ENCODE measurements around the gene ATG5. TPM values are rescaled to one million over a fixed set of nuclear protein-coding genes. Genes with fewer than 3 reads are reported as not detected.
A peak's percentile ranks its signal among the peaks of the same experiment; 100 is the strongest.

ATG5 gene
- total RNA-seq, 1 experiment from 2014 or later: 35.1 TPM

DNA sequence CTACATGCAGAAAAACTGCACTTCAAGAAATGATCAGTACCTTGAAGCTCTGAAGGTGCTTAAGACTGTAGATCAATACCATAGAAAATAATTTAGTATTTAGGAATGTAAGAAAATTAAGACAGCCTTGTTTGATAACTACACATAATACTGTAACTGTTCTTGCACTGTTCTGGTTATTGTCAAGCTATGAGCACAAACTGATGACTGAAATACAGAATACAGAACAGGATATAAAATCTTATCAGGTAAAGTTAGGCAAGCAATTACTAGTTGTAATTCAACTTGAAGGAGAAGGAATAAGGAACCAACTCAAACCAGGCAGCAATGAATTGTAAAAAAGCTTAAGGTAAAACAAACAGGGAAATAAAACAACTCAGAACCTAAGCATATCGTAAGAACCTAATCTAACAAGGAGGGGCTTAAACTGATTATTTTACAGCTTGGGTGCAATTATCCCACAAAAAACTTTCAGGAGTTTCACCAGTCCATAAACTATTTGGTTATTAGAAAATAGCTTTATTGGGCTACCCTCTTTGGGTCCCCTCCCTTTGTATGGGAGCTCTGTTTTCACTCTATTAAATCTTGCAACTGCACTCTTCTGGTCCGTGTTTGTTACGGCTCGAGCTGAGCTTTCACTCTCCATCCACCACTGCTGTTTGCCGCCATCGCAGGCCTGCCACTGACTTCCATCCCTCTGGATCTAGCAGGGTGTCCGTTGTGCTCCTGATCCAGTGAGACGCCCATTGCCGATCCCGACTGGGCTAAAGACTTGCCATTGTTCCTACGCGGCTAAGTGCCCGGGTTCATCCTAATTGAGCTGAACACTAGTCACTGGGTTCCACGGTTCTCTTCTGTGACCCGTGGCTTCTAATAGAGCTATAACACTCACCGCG is 97.7 kb downstream of the ATG5 start:
- intact Hi-C loops (cut with micrococcal nuclease; ENCODE audit: unreplicated experiment): loop anchor here (10.0 kb wide), 1 partner anchor 793 kb away; no protein-coding TSS in a partner anchor
- Mint-ChIP-seq H3K27me3 (ENCODE audit: unreplicated experiment) (no peaks in the 10 kb centered on the region), H3K4me1 (ENCODE audit: low read depth, unreplicated experiment) (peaks cover 13% of the 10 kb centered on the region), H3K9me3 (ENCODE audit: low read depth, unreplicated experiment) (no peaks in the 10 kb centered on the region), H3K4me3 (ENCODE audit: low read depth, unreplicated experiment) (no peak overlapping the region), H3K27ac (ENCODE audit: unreplicated experiment) (no peak overlapping the region), H3K36me3 (ENCODE audit: insufficient read depth, unreplicated experiment) (no peaks in the 10 kb centered on the region)
- DNase-seq: no peak
- TF ChIP-seq, protein P1, sequence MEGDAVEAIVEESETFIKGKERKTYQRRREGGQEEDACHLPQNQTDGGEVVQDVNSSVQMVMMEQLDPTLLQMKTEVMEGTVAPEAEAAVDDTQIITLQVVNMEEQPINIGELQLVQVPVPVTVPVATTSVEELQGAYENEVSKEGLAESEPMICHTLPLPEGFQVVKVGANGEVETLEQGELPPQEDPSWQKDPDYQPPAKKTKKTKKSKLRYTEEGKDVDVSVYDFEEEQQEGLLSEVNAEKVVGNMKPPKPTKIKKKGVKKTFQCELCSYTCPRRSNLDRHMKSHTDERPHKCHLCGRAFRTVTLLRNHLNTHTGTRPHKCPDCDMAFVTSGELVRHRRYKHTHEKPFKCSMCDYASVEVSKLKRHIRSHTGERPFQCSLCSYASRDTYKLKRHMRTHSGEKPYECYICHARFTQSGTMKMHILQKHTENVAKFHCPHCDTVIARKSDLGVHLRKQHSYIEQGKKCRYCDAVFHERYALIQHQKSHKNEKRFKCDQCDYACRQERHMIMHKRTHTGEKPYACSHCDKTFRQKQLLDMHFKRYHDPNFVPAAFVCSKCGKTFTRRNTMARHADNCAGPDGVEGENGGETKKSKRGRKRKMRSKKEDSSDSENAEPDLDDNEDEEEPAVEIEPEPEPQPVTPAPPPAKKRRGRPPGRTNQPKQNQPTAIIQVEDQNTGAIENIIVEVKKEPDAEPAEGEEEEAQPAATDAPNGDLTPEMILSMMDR (IDR thresholded peaks at IDR 0.05; ENCODE audit: unreplicated experiment): no peak
- CTCF ChIA-PET: no interaction called here
- no TSS peak for BruUV-seq (replicated peaks)

GRCh38 chr6:106226676-106227075 is 98.9 kb downstream of the ATG5 start:
- TF ChIP-seq, protein P1 (IDR thresholded peaks at IDR 0.05; ENCODE audit: unreplicated experiment): no peak
- no peak overlapping the region for H3K4me3 Mint-ChIP-seq (ENCODE audit: low read depth, unreplicated experiment)
- H3K27me3 Mint-ChIP-seq (ENCODE audit: unreplicated experiment): no peaks in the 10 kb centered on the region
- no TSS peak for BruUV-seq (replicated peaks)
- no peaks in the 10 kb centered on the region for H3K36me3 Mint-ChIP-seq (ENCODE audit: insufficient read depth, unreplicated experiment)
- CTCF ChIA-PET: no interaction called here
- peaks cover 13% of the 10 kb centered on the region for H3K4me1 Mint-ChIP-seq (ENCODE audit: low read depth, unreplicated experiment)
- H3K9me3 Mint-ChIP-seq (ENCODE audit: low read depth, unreplicated experiment): no peaks in the 10 kb centered on the region
- no peak overlapping the region for H3K27ac Mint-ChIP-seq (ENCODE audit: unreplicated experiment)
- intact Hi-C loops (cut with micrococcal nuclease; ENCODE audit: unreplicated experiment): loop anchor here (10.0 kb wide), 1 partner anchor 792 kb away; no protein-coding TSS in a partner anchor
- no peak for DNase-seq

DNA sequence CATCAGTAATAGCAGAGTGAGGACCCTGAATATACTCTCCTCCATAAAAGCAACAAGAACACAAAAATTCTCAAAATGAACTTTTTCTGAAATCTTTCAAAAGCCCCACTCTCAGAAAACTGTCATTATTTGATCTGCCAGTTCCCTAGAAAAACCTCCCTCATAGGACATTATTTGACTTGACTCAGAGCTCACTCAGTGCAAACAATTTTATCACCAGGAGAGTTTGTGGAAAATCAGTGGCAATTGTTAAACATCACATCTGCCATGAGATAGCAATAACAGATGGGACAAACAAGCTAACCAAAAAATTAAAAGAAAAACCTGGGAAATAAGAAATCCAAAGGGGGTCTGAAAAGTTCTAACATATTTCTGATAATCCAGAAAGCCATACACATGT is 100.0 kb downstream of the ATG5 start:
- Mint-ChIP-seq H3K4me1 (ENCODE audit: low read depth, unreplicated experiment) (peaks cover 13% of the 10 kb centered on the region), H3K36me3 (ENCODE audit: insufficient read depth, unreplicated experiment) (no peaks in the 10 kb centered on the region), H3K27me3 (ENCODE audit: unreplicated experiment) (no peaks in the 10 kb centered on the region), H3K27ac (ENCODE audit: unreplicated experiment) (no peak overlapping the region), H3K4me3 (ENCODE audit: low read depth, unreplicated experiment) (no peak overlapping the region), H3K9me3 (ENCODE audit: low read depth, unreplicated experiment) (no peaks in the 10 kb centered on the region)
- CTCF ChIA-PET: no interaction called here
- intact Hi-C loops (cut with micrococcal nuclease; ENCODE audit: unreplicated experiment): loop anchor here (10.0 kb wide), 1 partner anchor 791 kb away; no protein-coding TSS in a partner anchor
- TF ChIP-seq, protein P1 (IDR thresholded peaks at IDR 0.05; ENCODE audit: unreplicated experiment): no peak
- no TSS peak for BruUV-seq (replicated peaks)
- no peak for DNase-seq

GRCh38 chr6:106223300-106223930 is 102.1 kb downstream of the ATG5 start:
- Mint-ChIP-seq H3K27me3 (ENCODE audit: unreplicated experiment) (no peaks in the 10 kb centered on the region), H3K9me3 (ENCODE audit: low read depth, unreplicated experiment) (no peaks in the 10 kb centered on the region), H3K4me1 (ENCODE audit: low read depth, unreplicated experiment) (peaks cover 13% of the 10 kb centered on the region), H3K27ac (ENCODE audit: unreplicated experiment) (no peak overlapping the region), H3K4me3 (ENCODE audit: low read depth, unreplicated experiment) (no peak overlapping the region), H3K36me3 (ENCODE audit: insufficient read depth, unreplicated experiment) (no peaks in the 10 kb centered on the region)
- CTCF ChIA-PET: interaction anchor here (0.6 to 2.8 kb wide), 8 partner anchors 29 to 792 kb away, joined by 3 to 12 read pairs (median 4); no protein-coding TSS in a partner anchor
- DNase-seq: peak; percentile 70
- TF ChIP-seq, protein P1 (IDR thresholded peaks at IDR 0.05; ENCODE audit: unreplicated experiment): peak; percentile 61
- no TSS peak for BruUV-seq (replicated peaks)
- intact Hi-C loops (cut with micrococcal nuclease; ENCODE audit: unreplicated experiment): loop anchor here (1.0 to 10.0 kb wide), 4 partner anchors 126 to 789 kb away; no protein-coding TSS in a partner anchor

All from Calu3 (cell line).